ENCODE results near the gene CR1L. TPM values are rescaled to one million over a fixed set of nuclear protein-coding genes. Genes with fewer than 3 reads are reported as not detected.
"Not testable (repeated sequence)": the region's sequence is repeated elsewhere in the genome, so short reads cannot be mapped to it uniquely, and the experiment has no call there.

The CR1L gene
- total RNA-seq, 1 experiment from 2014 or later = not detected

- H3K9me3 ChIP-seq (ENCODE audit: insufficient read depth, low read depth) = peaks cover 3% of the 10 kb centered on the region; the same call in 1 of the 2 replicates
- H3F3A ChIP-seq (ENCODE audit: insufficient read depth, low read depth) = no peaks in the 10 kb centered on the region
- no peaks in the 10 kb centered on the region for H4K20me1 ChIP-seq (ENCODE audit: insufficient read depth)
- H3K27ac ChIP-seq = no peak overlapping the region
- intact Hi-C loops (cut with micrococcal nuclease; ENCODE audit: unreplicated experiment) = loop anchor here (2.0 kb wide), 1 partner anchor 86 kb away; no protein-coding TSS in a partner anchor
- CTCF ChIA-PET = no interaction called here
- no peak overlapping the region for H3K4me3 ChIP-seq
- no TSS peak for BruUV-seq (replicated peaks)
- H3K79me2 ChIP-seq (ENCODE audit: low read depth) = no peaks in the 10 kb centered on the region
- H3K36me3 ChIP-seq (ENCODE audit: low read depth) = no peaks in the 10 kb centered on the region
- DNase-seq = peak; percentile 7 to 54
- no peak for TF ChIP-seq EZH2 (IDR thresholded peaks at IDR 0.05; ENCODE audit: low read depth)
- TF ChIP-seq CTCF (conservative IDR thresholded peaks at IDR 0.05) = 0 out of 2 replicates have a peak, but pooled peaks have one; percentile 21
- no peaks in the 10 kb centered on the region for H3K9me2 ChIP-seq (ENCODE audit: insufficient read depth)
- H3K4me2 ChIP-seq = no peak overlapping the region
- H3K27me3 ChIP-seq (ENCODE audit: insufficient read depth, low read depth) = no peaks in the 10 kb centered on the region
- POLR2A ChIA-PET (ENCODE audit: unreplicated experiment) = no interaction called here
- H3K4me1 ChIP-seq (replicated peaks; ENCODE audit: insufficient read depth) = peaks cover 21% of the 10 kb centered on the region
- H2AFZ ChIP-seq = no peak overlapping the region
Observed at GRCh38 chr1:207711285-207711684, 66.4 kb downstream of the CR1L start.

DNA sequence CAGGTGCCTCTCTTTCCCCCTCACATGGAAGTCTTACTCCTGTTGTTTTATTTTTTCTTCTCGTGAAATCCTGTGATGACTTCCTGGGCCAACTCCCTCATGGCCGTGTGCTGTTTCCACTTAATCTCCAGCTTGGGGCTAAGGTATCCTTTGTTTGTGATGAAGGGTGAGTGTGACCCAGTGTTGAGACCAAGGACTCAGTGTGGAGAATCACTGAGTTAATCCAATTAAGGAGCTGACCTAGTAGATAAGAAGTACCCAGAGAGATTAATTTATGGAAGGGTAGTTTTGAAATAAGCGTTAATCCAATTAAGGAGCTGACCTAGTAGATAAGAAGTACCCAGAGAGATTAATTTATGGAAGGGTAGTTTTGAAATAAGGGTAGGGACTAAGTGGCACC is 67.8 kb downstream of the CR1L start:
- H3K4me3 ChIP-seq; BruUV-seq (replicated peaks); H4K20me1 ChIP-seq (ENCODE audit: insufficient read depth); intact Hi-C loops (cut with micrococcal nuclease; ENCODE audit: unreplicated experiment); POLR2A ChIA-PET (ENCODE audit: unreplicated experiment); H3K4me2 ChIP-seq; H3K9me2 ChIP-seq (ENCODE audit: insufficient read depth); H3K27me3 ChIP-seq (ENCODE audit: insufficient read depth, low read depth); H3K79me2 ChIP-seq (ENCODE audit: low read depth); DNase-seq; CTCF ChIA-PET; H3K27ac ChIP-seq; H3F3A ChIP-seq (ENCODE audit: insufficient read depth, low read depth); H3K9me3 ChIP-seq (ENCODE audit: insufficient read depth, low read depth); H2AFZ ChIP-seq; H3K36me3 ChIP-seq (ENCODE audit: low read depth): not testable (repeated sequence)
- H3K4me1 ChIP-seq (replicated peaks; ENCODE audit: insufficient read depth) = peaks cover 11% of the 10 kb centered on the region

DNA sequence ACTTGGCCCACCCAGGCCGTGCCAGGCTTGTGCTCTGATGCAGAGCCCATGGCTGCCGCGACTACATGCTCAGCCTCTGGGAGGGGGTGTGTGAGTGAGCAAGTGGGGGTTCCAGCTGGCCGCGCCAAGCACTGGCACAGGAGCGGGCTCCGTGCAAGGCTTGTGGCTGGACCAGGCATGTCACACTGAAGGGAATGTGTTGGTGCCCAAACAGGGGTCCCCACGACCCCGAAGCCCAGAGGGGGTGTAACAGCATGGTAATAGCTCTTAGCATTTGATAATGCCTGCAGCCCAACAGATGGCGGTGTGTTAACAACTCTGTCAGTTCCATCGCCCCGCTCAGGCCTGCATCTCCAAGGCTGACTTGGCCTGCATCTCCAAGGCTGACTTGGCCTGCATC is 68.6 kb downstream of the CR1L start:
- ChIA-PET CTCF (no interaction called here), POLR2A (ENCODE audit: unreplicated experiment) (no interaction called here)
- H3F3A ChIP-seq (ENCODE audit: insufficient read depth, low read depth) = no peaks in the 10 kb centered on the region
- DNase-seq = no peak
- H3K79me2 ChIP-seq (ENCODE audit: low read depth) = no peaks in the 10 kb centered on the region
- no peaks in the 10 kb centered on the region for H3K9me2 ChIP-seq (ENCODE audit: insufficient read depth)
- H3K4me3 ChIP-seq = no peak overlapping the region
- no peak overlapping the region for H3K27ac ChIP-seq
- intact Hi-C loops (cut with micrococcal nuclease; ENCODE audit: unreplicated experiment) = no loop called here
- H3K36me3 ChIP-seq (ENCODE audit: low read depth) = no peaks in the 10 kb centered on the region
- no peaks in the 10 kb centered on the region for H3K27me3 ChIP-seq (ENCODE audit: insufficient read depth, low read depth)
- H4K20me1 ChIP-seq (ENCODE audit: insufficient read depth) = no peaks in the 10 kb centered on the region
- no peak overlapping the region for H3K4me2 ChIP-seq
- H2AFZ ChIP-seq = no peak overlapping the region
- peaks cover 3% of the 10 kb centered on the region; the same call in 1 of the 2 replicates for H3K9me3 ChIP-seq (ENCODE audit: insufficient read depth, low read depth)
- TF ChIP-seq EZH2 (IDR thresholded peaks at IDR 0.05; ENCODE audit: low read depth) (no peak), CTCF (conservative IDR thresholded peaks at IDR 0.05) (no peak)
- 0 out of 2 replicates have a peak, but pooled peaks cover 2% of the 10 kb centered on the region for H3K4me1 ChIP-seq (replicated peaks; ENCODE audit: insufficient read depth)
- no TSS peak for BruUV-seq (replicated peaks)

- no peaks in the 10 kb centered on the region for H3F3A ChIP-seq (ENCODE audit: insufficient read depth, low read depth)
- CTCF ChIA-PET = interaction anchor here (0.6 kb wide), 1 partner anchor 1490 kb away, joined by 4 read pairs; no protein-coding TSS in a partner anchor
- no peaks in the 10 kb centered on the region for H3K27me3 ChIP-seq (ENCODE audit: insufficient read depth, low read depth)
- no peaks in the 10 kb centered on the region for H3K36me3 ChIP-seq (ENCODE audit: low read depth)
- POLR2A ChIA-PET (ENCODE audit: unreplicated experiment) = no interaction called here
- BruUV-seq (replicated peaks) = no TSS peak
- no peaks in the 10 kb centered on the region for H4K20me1 ChIP-seq (ENCODE audit: insufficient read depth)
- H3K9me2 ChIP-seq (ENCODE audit: insufficient read depth) = no peaks in the 10 kb centered on the region
- 0 out of 2 replicates have a peak, but pooled peaks cover 3% of the 10 kb centered on the region for H3K9me3 ChIP-seq (ENCODE audit: insufficient read depth, low read depth)
- intact Hi-C loops (cut with micrococcal nuclease; ENCODE audit: unreplicated experiment) = no loop called here
- H3K4me3 ChIP-seq = no peak overlapping the region
- no peaks in the 10 kb centered on the region for H3K79me2 ChIP-seq (ENCODE audit: low read depth)
- H2AFZ ChIP-seq = no peak overlapping the region
- TF ChIP-seq EZH2 (IDR thresholded peaks at IDR 0.05; ENCODE audit: low read depth) (no peak), CTCF (conservative IDR thresholded peaks at IDR 0.05) (no peak)
- no peak overlapping the region for H3K27ac ChIP-seq
- no peaks in the 10 kb centered on the region for H3K4me1 ChIP-seq (replicated peaks; ENCODE audit: insufficient read depth)
- no peak for DNase-seq
- H3K4me2 ChIP-seq = no peak overlapping the region
Observed at GRCh38 chr1:207719234-207719633, 74.3 kb downstream of the CR1L start.

GRCh38 chr1:207728200-207728858 is 83.4 kb downstream of the CR1L start:
- H3K27ac ChIP-seq; H3K4me2 ChIP-seq; H3F3A ChIP-seq (ENCODE audit: insufficient read depth, low read depth); H3K4me1 ChIP-seq (replicated peaks; ENCODE audit: insufficient read depth); H3K4me3 ChIP-seq; intact Hi-C loops (cut with micrococcal nuclease; ENCODE audit: unreplicated experiment); H2AFZ ChIP-seq; H3K36me3 ChIP-seq (ENCODE audit: low read depth); CTCF ChIA-PET; H4K20me1 ChIP-seq (ENCODE audit: insufficient read depth); H3K27me3 ChIP-seq (ENCODE audit: insufficient read depth, low read depth); H3K9me3 ChIP-seq (ENCODE audit: insufficient read depth, low read depth); BruUV-seq (replicated peaks); H3K9me2 ChIP-seq (ENCODE audit: insufficient read depth); H3K79me2 ChIP-seq (ENCODE audit: low read depth); DNase-seq: not testable (repeated sequence)
- POLR2A ChIA-PET (ENCODE audit: unreplicated experiment) = interaction anchor here (0.5 kb wide), 1 partner anchor 112 kb away, joined by 3 read pairs; no protein-coding TSS in a partner anchor

Measured in PC-9 (cell line).